Ascending aorta (tissue), 2 donors: ENCODE results near the gene FAM219A. TPM values are rescaled to one million over a fixed set of nuclear protein-coding genes. Genes with fewer than 3 reads are reported as not detected.

Experiments used
- DNase-seq, 2 donors: peaks; one replicate each; pipeline ENCODE4 v3.0.0-alpha.2; 2019; ENCODE audit warnings: low spot score in 2 of 2
- H3K27ac ChIP-seq, 2 donors: fragments of 200-600 bp; sonication (generic); one replicate each; pipeline ENCODE4 v1.5.1; 2016 to 2017; ENCODE audit warnings: mild to moderate bottlenecking in 1 of 2
- H3K27me3 ChIP-seq: fragments of 200-600 bp; sonication (generic); one replicate; pipeline ENCODE4 v1.5.1; 2017
- H3K36me3 ChIP-seq, 2 donors: fragments of 200-600 bp; sonication (generic); one replicate each; pipeline ENCODE4 v1.5.1; 2016
- H3K4me1 ChIP-seq, 2 donors: fragments of 200-600 bp; sonication (generic); one replicate each; pipeline ENCODE4 v1.5.1; 2016 to 2017; ENCODE audit warnings: mild to moderate bottlenecking in 1 of 2
- H3K4me3 ChIP-seq, 2 donors: fragments of 200-600 bp; sonication (generic); one replicate each; pipeline ENCODE4 v1.5.1; 2016 to 2017; ENCODE audit warnings: mild to moderate bottlenecking in 1 of 2
- H3K9me3 ChIP-seq, 2 donors: fragments of 200-600 bp; sonication (generic); one replicate each; pipeline ENCODE4 v1.5.1; 2016
- intact Hi-C: fragments of 100-400 bp; cut with DNase I; formaldehyde crosslinking; loops from one replicate; pipeline ENCODE4 v1.15.1; 2023
- total RNA-seq: library from RNA; depleted of rRNA; stranded (reverse); fragments of >200 nt; gene quantifications from one replicate; pipeline ENCODE4 v1.1.0, GENCODE V29; 2016
- TF ChIP-seq, protein P1 (sequence below), 3 experiments: fragments of 200-600 bp in 2 of 3; fragments of 450-650 bp in 1 of 3; sonication (generic) in 2 of 3; IDR thresholded peaks; one replicate each; pipeline ENCODE4 v1.5.1; 2016 to 2019; ENCODE audit warnings: antibody characterized with exemption in 3 of 3, mild to moderate bottlenecking in 1 of 3, moderate library complexity in 1 of 3

FAM219A gene
- total RNA-seq, 1 donor from 2014 or later, result 26.8 TPM

DNA sequence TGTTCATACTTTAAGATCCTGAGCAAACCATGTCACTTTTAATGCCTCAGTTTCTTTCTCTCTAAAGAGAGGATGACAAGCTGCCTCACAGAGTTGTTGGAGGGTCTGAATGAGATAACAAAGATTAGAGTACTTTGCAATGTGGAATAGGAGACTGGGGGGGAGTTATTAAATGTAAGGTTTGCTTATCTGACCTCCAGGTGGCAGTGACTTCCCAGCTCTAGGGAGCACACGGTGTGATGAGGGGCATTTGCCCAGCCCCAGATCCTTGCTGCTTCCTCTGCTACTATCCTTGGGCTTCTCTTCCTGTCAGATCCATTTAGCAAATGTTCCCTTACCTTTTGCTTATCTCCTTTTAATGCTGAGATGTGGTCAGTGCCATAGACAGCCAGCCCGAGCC lies 33.7 kb upstream of the FAM219A start:
- Histone ChIP-seq H3K9me3 (no peaks in the 10 kb centered on the region), H3K4me1 (no peaks in the 10 kb centered on the region), H3K27me3 (no peaks in the 10 kb centered on the region), H3K4me3 (no peak overlapping the region), H3K36me3 (no peaks in the 10 kb centered on the region), H3K27ac (no peak overlapping the region)
- no peak for DNase-seq
- TF ChIP-seq, protein P1, sequence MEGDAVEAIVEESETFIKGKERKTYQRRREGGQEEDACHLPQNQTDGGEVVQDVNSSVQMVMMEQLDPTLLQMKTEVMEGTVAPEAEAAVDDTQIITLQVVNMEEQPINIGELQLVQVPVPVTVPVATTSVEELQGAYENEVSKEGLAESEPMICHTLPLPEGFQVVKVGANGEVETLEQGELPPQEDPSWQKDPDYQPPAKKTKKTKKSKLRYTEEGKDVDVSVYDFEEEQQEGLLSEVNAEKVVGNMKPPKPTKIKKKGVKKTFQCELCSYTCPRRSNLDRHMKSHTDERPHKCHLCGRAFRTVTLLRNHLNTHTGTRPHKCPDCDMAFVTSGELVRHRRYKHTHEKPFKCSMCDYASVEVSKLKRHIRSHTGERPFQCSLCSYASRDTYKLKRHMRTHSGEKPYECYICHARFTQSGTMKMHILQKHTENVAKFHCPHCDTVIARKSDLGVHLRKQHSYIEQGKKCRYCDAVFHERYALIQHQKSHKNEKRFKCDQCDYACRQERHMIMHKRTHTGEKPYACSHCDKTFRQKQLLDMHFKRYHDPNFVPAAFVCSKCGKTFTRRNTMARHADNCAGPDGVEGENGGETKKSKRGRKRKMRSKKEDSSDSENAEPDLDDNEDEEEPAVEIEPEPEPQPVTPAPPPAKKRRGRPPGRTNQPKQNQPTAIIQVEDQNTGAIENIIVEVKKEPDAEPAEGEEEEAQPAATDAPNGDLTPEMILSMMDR (IDR thresholded peaks at IDR 0.05), result no peak
- intact Hi-C loops, result no loop called here

DNA sequence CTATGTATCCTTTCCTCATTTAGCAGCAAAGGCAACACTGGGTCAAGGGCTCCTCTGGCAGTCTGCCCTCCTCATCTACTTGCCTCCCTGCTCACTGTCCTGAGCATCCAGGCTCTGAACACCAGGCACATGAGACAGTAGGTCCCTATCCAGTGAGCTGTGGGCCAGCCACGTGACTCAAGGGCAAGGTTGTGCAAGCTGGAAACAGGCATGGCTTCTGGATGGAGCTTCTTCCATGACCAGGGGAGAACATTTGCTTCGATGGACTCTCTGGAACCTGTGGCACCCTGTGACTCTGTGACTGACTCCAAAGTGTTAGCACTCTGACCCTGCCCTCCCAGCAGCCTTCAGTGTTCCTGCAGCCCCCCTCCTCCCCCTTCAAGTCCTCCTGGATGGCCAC lies 33.2 kb upstream of the FAM219A start:
- intact Hi-C loops, result no loop called here
- TF ChIP-seq, protein P1 (IDR thresholded peaks at IDR 0.05), result no peak
- H3K9me3 ChIP-seq, result no peaks in the 10 kb centered on the region
- no peak for DNase-seq
- H3K27me3 ChIP-seq, result no peaks in the 10 kb centered on the region
- H3K27ac ChIP-seq, result no peak overlapping the region
- no peak overlapping the region for H3K4me3 ChIP-seq
- no peaks in the 10 kb centered on the region for H3K36me3 ChIP-seq
- no peaks in the 10 kb centered on the region for H3K4me1 ChIP-seq

DNA sequence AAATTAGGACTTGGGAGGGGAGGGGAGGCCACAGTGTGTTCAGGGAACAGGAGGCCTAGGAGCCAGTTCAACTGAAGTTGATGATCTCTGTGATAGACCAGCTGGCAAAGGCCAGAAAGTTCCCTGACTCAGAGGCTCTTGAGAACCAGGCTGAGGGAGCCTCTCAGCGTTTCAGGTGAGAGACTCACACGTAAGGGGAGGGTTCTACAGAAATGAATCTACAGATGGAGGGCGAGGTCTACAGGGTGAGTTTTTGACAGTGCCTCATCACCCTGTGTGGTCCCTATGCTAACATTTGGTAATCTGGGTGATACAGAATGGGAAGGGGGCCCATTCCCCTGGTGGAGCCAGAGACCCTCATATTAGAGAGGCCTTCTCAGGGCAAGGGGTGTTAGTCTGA lies 32.4 kb upstream of the FAM219A start:
- TF ChIP-seq, protein P1 (IDR thresholded peaks at IDR 0.05), result no peak
- Histone ChIP-seq H3K4me3 (no peak overlapping the region), H3K9me3 (no peaks in the 10 kb centered on the region), H3K27me3 (no peaks in the 10 kb centered on the region), H3K4me1 (no peaks in the 10 kb centered on the region), H3K36me3 (no peaks in the 10 kb centered on the region), H3K27ac (no peak overlapping the region)
- no peak for DNase-seq
- intact Hi-C loops, result no loop called here

GRCh38 chr9:34490360-34490759 lies 32.0 kb upstream of the FAM219A start:
- Histone ChIP-seq H3K36me3 (no peaks in the 10 kb centered on the region), H3K4me3 (no peak overlapping the region), H3K4me1 (no peaks in the 10 kb centered on the region), H3K9me3 (no peaks in the 10 kb centered on the region), H3K27ac (no peak overlapping the region), H3K27me3 (no peaks in the 10 kb centered on the region)
- TF ChIP-seq, protein P1 (IDR thresholded peaks at IDR 0.05), result no peak
- no peak for DNase-seq
- intact Hi-C loops, result no loop called here

DNA sequence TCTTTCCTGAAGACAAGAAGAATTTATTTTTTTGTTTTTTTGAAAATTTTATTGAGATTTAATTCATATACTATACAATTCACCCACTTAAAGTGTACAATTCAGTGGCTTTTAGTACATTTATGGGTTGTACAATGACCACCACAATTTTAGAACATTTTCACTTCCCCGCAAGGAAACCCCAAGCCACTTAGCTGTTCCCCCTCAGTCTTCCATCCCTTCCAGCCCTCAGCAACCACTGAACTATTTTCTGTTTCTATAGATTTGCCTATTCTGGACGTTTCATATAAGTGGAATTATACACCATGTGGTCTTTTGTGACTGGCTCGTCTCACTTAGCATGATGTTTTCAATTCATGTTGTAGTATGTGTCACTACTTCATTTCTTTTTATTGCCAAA lies 28.2 kb upstream of the FAM219A start:
- no peak for DNase-seq
- no peaks in the 10 kb centered on the region for H3K9me3 ChIP-seq
- no peak overlapping the region for H3K4me3 ChIP-seq
- TF ChIP-seq, protein P1 (IDR thresholded peaks at IDR 0.05), result no peak
- H3K36me3 ChIP-seq, result no peaks in the 10 kb centered on the region
- no peaks in the 10 kb centered on the region for H3K4me1 ChIP-seq
- H3K27me3 ChIP-seq, result no peaks in the 10 kb centered on the region
- no peak overlapping the region for H3K27ac ChIP-seq
- intact Hi-C loops, result no loop called here

- intact Hi-C loops, result no loop called here
- no peaks in the 10 kb centered on the region for H3K9me3 ChIP-seq
- DNase-seq, result peak in 1 of 2 donors; percentile 24
- no peaks in the 10 kb centered on the region for H3K36me3 ChIP-seq
- no peak overlapping the region for H3K4me3 ChIP-seq
- H3K27me3 ChIP-seq, result no peaks in the 10 kb centered on the region
- no peaks in the 10 kb centered on the region for H3K4me1 ChIP-seq
- H3K27ac ChIP-seq, result no peak overlapping the region
- TF ChIP-seq, protein P1 (IDR thresholded peaks at IDR 0.05), result no peak
These were observed 27.5 kb upstream of the FAM219A start for GRCh38 chr9:34485822-34486221.
